ENCODE data around the gene SLC25A40.
"Not testable (repeated sequence)": the region's sequence is repeated elsewhere in the genome, so short reads cannot be mapped to it uniquely, and the experiment has no call there.

Gene SLC25A40

GRCh38 chr7:87876040-87876868 is at the start of gene SLC25A40, which contains the start of gene DBF4:
TSS of gene SLC25A40 (minus strand) at chr7:87876360. CDS start at chr7:87858727, 17,633 bp downstream.
TSS of gene DBF4 (plus strand) at chr7:87876493. CDS start at chr7:87876733, 240 bp downstream.
- H2AFZ ChIP-seq (ENCODE audit: low read depth) = peak within 1 kb of the TSS; percentile 78
- peak within 1 kb of the TSS; percentile 91 for H3K9ac ChIP-seq
- H3K4me3 ChIP-seq (IDR thresholded peaks at IDR 0.05; ENCODE audit: insufficient read depth, low read depth, low read length) = peak within 1 kb of the TSS; percentile 48
- H3K27me3 ChIP-seq (ENCODE audit: insufficient read depth, low read depth) = no peaks in the 10 kb centered on the region
- H3K27ac ChIP-seq = peak within 1 kb of the TSS; percentile 95
- no peaks in the 10 kb centered on the region for H4K20me1 ChIP-seq (ENCODE audit: insufficient read depth)
- H3K4me1 ChIP-seq (ENCODE audit: low read depth, poor library complexity, severe bottlenecking) = peaks cover 44% of the 10 kb centered on the region
- H3K79me2 ChIP-seq (ENCODE audit: insufficient read depth, low read depth) = peaks cover 90% of the 10 kb centered on the region
- no peak for TF ChIP-seq CTCF (conservative IDR thresholded peaks at IDR 0.05; ENCODE audit: low read depth, low read length)
- no peaks in the 10 kb centered on the region; the same call in 1 of the 2 replicates for H3K36me3 ChIP-seq (ENCODE audit: insufficient read depth)
- H3K4me2 ChIP-seq = peak within 1 kb of the TSS; percentile 73

GRCh38 chr7:87922759-87923395 is 46.7 kb upstream of the SLC25A40 start:
- not testable (repeated sequence) for H3K4me3 ChIP-seq (IDR thresholded peaks at IDR 0.05; ENCODE audit: insufficient read depth, low read depth, low read length); H3K79me2 ChIP-seq (ENCODE audit: insufficient read depth, low read depth); H3K27ac ChIP-seq; H3K36me3 ChIP-seq (ENCODE audit: insufficient read depth); H3K9ac ChIP-seq; H4K20me1 ChIP-seq (ENCODE audit: insufficient read depth); H2AFZ ChIP-seq (ENCODE audit: low read depth); H3K27me3 ChIP-seq (ENCODE audit: insufficient read depth, low read depth)
- H3K4me2 ChIP-seq = peak overlapping the region; percentile 27; the same call in 1 of the 2 replicates
- H3K4me1 ChIP-seq (ENCODE audit: low read depth, poor library complexity, severe bottlenecking) = peaks cover 57% of the 10 kb centered on the region

GRCh38 chr7:87920578-87920977 is 44.4 kb upstream of the SLC25A40 start:
- no peaks in the 10 kb centered on the region for H4K20me1 ChIP-seq (ENCODE audit: insufficient read depth)
- H3K9ac ChIP-seq = no peak overlapping the region
- H3K27me3 ChIP-seq (ENCODE audit: insufficient read depth, low read depth) = no peaks in the 10 kb centered on the region
- no peaks in the 10 kb centered on the region for H3K36me3 ChIP-seq (ENCODE audit: insufficient read depth)
- H3K27ac ChIP-seq = no peak overlapping the region
- TF ChIP-seq CTCF (conservative IDR thresholded peaks at IDR 0.05; ENCODE audit: low read depth, low read length) = no peak
- H3K4me2 ChIP-seq = no peak overlapping the region
- H3K79me2 ChIP-seq (ENCODE audit: insufficient read depth, low read depth) = no peaks in the 10 kb centered on the region; the same call in 1 of the 2 replicates
- no peak overlapping the region for H3K4me3 ChIP-seq (IDR thresholded peaks at IDR 0.05; ENCODE audit: insufficient read depth, low read depth, low read length)
- H3K4me1 ChIP-seq (ENCODE audit: low read depth, poor library complexity, severe bottlenecking) = peaks cover 37% of the 10 kb centered on the region
- no peak overlapping the region for H2AFZ ChIP-seq (ENCODE audit: low read depth)

- H3K36me3 ChIP-seq (ENCODE audit: insufficient read depth) = no peaks in the 10 kb centered on the region
- TF ChIP-seq CTCF (conservative IDR thresholded peaks at IDR 0.05; ENCODE audit: low read depth, low read length) = no peak
- H3K79me2 ChIP-seq (ENCODE audit: insufficient read depth, low read depth) = no peaks in the 10 kb centered on the region; the same call in 1 of the 2 replicates
- H2AFZ ChIP-seq (ENCODE audit: low read depth) = no peak overlapping the region
- no peak overlapping the region for H3K9ac ChIP-seq
- H3K27ac ChIP-seq = no peak overlapping the region
- H4K20me1 ChIP-seq (ENCODE audit: insufficient read depth) = no peaks in the 10 kb centered on the region
- H3K27me3 ChIP-seq (ENCODE audit: insufficient read depth, low read depth) = no peaks in the 10 kb centered on the region
- peaks cover 30% of the 10 kb centered on the region for H3K4me1 ChIP-seq (ENCODE audit: low read depth, poor library complexity, severe bottlenecking)
- no peak overlapping the region for H3K4me3 ChIP-seq (IDR thresholded peaks at IDR 0.05; ENCODE audit: insufficient read depth, low read depth, low read length)
- H3K4me2 ChIP-seq = no peak overlapping the region
Observed at GRCh38 chr7:87919875-87920274, 43.7 kb upstream of the SLC25A40 start.
